GM18868 (cell line): ENCODE results near the gene BMERB1.
"Not testable (repeated sequence)": the region's sequence is repeated elsewhere in the genome, so short reads cannot be mapped to it uniquely, and the experiment has no call there.

ENCODE experiments used
- ATAC-seq: cut with Tn5 transposase; IDR thresholded peaks from one replicate; pipeline ENCODE4 v1.9.1; 2021; ENCODE audit warnings: mild to moderate bottlenecking, moderate library complexity; ENCODE audit not compliant: unreplicated experiment

The BMERB1 gene

GRCh38 chr16:15607221-15607699, 172.9 kb downstream of the BMERB1 start:
- not testable (repeated sequence) for ATAC-seq

- no peak for ATAC-seq
Measured at GRCh38 chr16:15607700-15608396, 173.5 kb downstream of the BMERB1 start.

- no peak for ATAC-seq
Measured at GRCh38 chr16:15608398-15609285, 174.3 kb downstream of the BMERB1 start.

GRCh38 chr16:15609286-15609649, 174.9 kb downstream of the BMERB1 start:
- no peak for ATAC-seq

GRCh38 chr16:15610369-15610871, 176.0 kb downstream of the BMERB1 start:
- ATAC-seq: no peak

- ATAC-seq: no peak
Measured at GRCh38 chr16:15611610-15612009, 177.2 kb downstream of the BMERB1 start.

- no peak for ATAC-seq
Measured at GRCh38 chr16:15613676-15614075, 179.3 kb downstream of the BMERB1 start.

- ATAC-seq: no peak
Measured at GRCh38 chr16:15616012-15616411, 181.6 kb downstream of the BMERB1 start.

GRCh38 chr16:15616475-15617165, 182.2 kb downstream of the BMERB1 start:
- no peak for ATAC-seq

- ATAC-seq: no peak
Measured at GRCh38 chr16:15617901-15618300, 183.5 kb downstream of the BMERB1 start.

- ATAC-seq: no peak
Measured at GRCh38 chr16:15618392-15618791, 184.0 kb downstream of the BMERB1 start.

- no peak for ATAC-seq
Measured at GRCh38 chr16:15620611-15621195, 186.3 kb downstream of the BMERB1 start.

- no peak for ATAC-seq
Measured at GRCh38 chr16:15621456-15621855, 187.1 kb downstream of the BMERB1 start.

GRCh38 chr16:15621889-15622288, 187.5 kb downstream of the BMERB1 start:
- ATAC-seq: no peak

GRCh38 chr16:15631730-15632409, 197.5 kb downstream of the BMERB1 start:
- no peak for ATAC-seq

- no peak for ATAC-seq
Measured at GRCh38 chr16:15635926-15636325, 201.5 kb downstream of the BMERB1 start.

- no peak for ATAC-seq
Measured at GRCh38 chr16:15636392-15636873, 202.0 kb downstream of the BMERB1 start.
